HPDE6-E6E7 (cell line): Measurements from ENCODE around the gene GABARAPL1.
"Not testable (repeated sequence)": the region's sequence is repeated elsewhere in the genome, so short reads cannot be mapped to it uniquely, and the experiment has no call there.

Source experiments
- DNase-seq: peaks from one replicate; pipeline ENCODE4 v3.0.0; 2011; ENCODE audit warnings: missing footprints; ENCODE audit errors: extremely low spot score

GABARAPL1 gene

GRCh38 chr12:10197879-10198278, 14.8 kb upstream of the GABARAPL1 start:
- no peak for DNase-seq

- not testable (repeated sequence) for DNase-seq
Measured at GRCh38 chr12:10204495-10204894, 8.2 kb upstream of the GABARAPL1 start.

GRCh38 chr12:10205220-10205807, 7.4 kb upstream of the GABARAPL1 start:
- no peak for DNase-seq

- no peak for DNase-seq
Measured at GRCh38 chr12:10207136-10207535, 5.5 kb upstream of the GABARAPL1 start.

- DNase-seq = no peak
Measured at GRCh38 chr12:10210225-10210624, 2.5 kb upstream of the GABARAPL1 start.

GRCh38 chr12:10211101-10211939, 1.4 kb upstream of the GABARAPL1 start:
- DNase-seq = no peak

- DNase-seq = peak; percentile 97
Measured at GRCh38 chr12:10211940-10212738, 538 bp upstream of the GABARAPL1 start.

- no peak for DNase-seq
Measured at GRCh38 chr12:10213168-10214135, 775 bp downstream of the GABARAPL1 start.

- no peak for DNase-seq
Measured at GRCh38 chr12:10214136-10214894, 1.6 kb downstream of the GABARAPL1 start.

GRCh38 chr12:10214895-10215267, 2.2 kb downstream of the GABARAPL1 start:
- DNase-seq = no peak

GRCh38 chr12:10215436-10215835, 2.8 kb downstream of the GABARAPL1 start:
- DNase-seq = no peak

- DNase-seq = not testable (repeated sequence)
Measured at GRCh38 chr12:10215946-10216345, 3.3 kb downstream of the GABARAPL1 start.

- no peak for DNase-seq
Measured at GRCh38 chr12:10218021-10218420, 5.3 kb downstream of the GABARAPL1 start.

GRCh38 chr12:10220398-10221077, 7.9 kb downstream of the GABARAPL1 start:
- DNase-seq = no peak

- DNase-seq = no peak
Measured at GRCh38 chr12:10221846-10222245, 9.2 kb downstream of the GABARAPL1 start.

GRCh38 chr12:10223208-10223607, 10.5 kb downstream of the GABARAPL1 start:
- DNase-seq = no peak

- DNase-seq = not testable (repeated sequence)
Measured at GRCh38 chr12:10225426-10225825, 12.7 kb downstream of the GABARAPL1 start.

GRCh38 chr12:10226086-10226485, 13.4 kb downstream of the GABARAPL1 start:
- no peak for DNase-seq

GRCh38 chr12:10226731-10227130, 14.1 kb downstream of the GABARAPL1 start:
- DNase-seq = no peak

GRCh38 chr12:10227648-10228047, 15.0 kb downstream of the GABARAPL1 start:
- no peak for DNase-seq
